ENCODE results near the gene TTC7B. TPM values are rescaled to one million over a fixed set of nuclear protein-coding genes. Genes with fewer than 3 reads are reported as not detected.

TTC7B gene
- total RNA-seq, 1 experiment from 2014 or later, result 14.6 TPM

DNA sequence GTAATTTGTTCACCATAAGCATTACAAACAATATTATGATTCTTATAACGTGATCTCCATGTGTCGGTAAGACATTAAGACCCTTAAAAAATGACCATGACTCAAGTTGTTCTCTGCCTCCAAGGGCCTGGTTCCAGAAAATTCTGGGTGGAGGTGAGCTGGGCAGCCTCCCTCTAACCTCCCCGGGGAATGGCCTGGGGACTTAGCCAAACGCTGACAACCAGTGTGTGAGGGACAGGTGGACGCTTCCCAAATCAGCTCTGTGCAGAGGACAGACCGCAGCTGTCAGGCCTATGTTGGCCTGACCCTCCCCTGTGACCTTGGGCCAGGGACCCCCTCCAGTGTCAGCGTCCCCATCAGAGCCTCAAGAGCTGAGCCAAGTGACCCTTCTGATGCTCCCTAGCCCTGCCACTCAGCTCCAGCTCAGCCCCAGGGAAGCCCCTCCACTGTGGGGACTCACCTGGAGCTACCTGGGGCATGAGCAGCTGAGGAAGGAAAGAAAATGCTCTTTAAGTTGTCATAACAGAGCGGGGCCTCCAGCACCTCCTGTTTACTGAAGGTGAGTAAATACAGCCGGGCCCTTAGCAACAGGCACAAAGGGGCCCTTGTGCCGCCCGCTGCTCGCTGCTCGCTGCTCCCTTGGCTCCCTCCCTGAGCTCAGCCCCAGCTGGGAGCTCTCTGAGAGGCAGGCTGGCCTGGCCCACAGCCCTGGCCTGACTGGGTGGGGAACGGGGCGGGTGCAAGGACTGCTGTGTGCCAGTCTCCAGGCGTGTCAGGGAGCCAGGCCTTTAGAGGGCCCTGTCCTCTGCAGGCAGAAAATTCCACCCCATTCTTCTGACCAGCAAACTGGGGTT, 302.8 kb downstream of the TTC7B start:
- in situ Hi-C loops (cut with HindIII; ENCODE audit: low pct_unique_long_range_greater_than_20kb, low sequenced_read_pairs), result no loop called here
- DNase-seq (ENCODE audit: low read depth), result no peak

DNA sequence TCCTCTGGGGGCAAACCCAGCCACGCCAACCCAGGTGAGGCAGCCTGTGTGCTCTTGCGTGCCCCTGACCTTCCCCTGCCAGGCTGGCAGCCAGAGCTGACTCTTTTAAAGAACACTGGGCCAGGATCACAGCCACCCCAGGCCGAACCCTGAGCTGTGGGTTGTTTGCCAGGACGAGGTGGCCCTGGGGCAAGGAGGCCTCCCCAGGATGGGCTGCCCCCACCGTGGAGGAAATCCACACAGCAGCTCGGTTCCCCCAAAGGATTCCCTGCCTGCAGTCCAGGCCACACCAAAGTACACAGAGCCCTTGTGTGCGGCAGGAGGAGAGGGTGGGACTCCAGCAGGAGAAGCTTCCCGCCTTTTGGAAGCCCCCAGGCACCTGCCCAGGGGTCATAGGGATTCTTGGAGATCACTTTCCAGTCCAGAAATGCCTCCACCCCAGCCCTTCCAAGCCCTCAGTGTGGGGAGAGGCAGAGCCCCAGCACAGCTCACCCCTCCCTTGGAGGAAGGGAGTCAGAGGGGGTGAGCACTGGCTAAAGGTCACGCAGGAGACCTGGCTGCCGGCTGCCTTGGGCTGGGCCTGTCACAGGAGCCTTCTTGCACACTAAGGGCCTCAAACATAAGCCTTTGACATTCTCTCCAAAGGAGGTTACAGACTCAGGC, 303.8 kb downstream of the TTC7B start:
- DNase-seq (ENCODE audit: low read depth), result no peak
- in situ Hi-C loops (cut with HindIII; ENCODE audit: low pct_unique_long_range_greater_than_20kb, low sequenced_read_pairs), result no loop called here

DNA sequence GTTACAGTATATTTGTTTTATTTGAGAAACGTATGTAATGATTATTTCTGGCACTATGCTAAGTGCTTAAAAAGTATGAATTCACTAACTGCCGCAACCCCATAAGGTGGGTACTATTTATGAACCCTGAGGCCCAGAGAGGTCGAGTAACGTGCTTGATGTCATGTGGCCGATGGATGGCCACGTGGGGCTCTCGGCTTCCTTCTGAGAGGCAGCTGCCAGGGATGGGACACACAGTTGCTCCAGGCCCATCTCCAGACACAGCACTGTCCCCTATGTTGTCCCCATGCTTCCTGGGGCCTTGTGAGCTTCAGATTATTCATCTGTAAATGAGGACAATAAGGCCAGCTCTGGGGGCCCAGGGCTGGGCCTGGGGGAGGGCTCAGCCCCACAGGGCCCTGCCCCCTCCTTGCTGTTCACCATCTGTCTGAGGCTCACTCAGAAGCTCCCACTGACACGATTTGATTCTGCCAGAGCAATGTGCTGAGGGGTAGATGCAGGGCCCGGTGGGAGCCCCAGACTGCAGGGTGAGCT, 304.4 kb downstream of the TTC7B start:
- in situ Hi-C loops (cut with HindIII; ENCODE audit: low pct_unique_long_range_greater_than_20kb, low sequenced_read_pairs), result no loop called here
- DNase-seq (ENCODE audit: low read depth), result no peak

DNA sequence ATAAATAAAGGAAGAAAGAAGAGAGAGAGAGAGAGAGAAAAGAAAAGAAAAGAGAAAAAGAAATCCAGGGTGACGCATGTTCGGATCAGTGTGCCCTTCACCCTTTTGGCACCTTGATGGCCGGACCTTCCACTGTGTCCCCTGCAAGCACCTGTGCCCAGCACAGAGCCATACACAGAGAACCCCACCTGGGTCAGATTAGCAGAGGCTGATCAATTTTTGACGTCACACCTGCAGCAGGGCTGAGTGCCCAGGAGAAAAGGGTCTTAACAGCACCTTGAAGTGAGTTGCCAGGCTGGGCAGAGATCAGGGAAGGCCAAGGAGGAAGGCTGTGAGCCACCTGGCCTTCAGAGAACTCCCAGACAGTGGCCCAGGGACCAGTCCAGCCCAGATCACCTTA, 305.0 kb downstream of the TTC7B start:
- in situ Hi-C loops (cut with HindIII; ENCODE audit: low pct_unique_long_range_greater_than_20kb, low sequenced_read_pairs), result no loop called here

GRCh38 chr14:90510159-90510558, 306.1 kb downstream of the TTC7B start:
- in situ Hi-C loops (cut with HindIII; ENCODE audit: low pct_unique_long_range_greater_than_20kb, low sequenced_read_pairs), result no loop called here
- no peak for DNase-seq (ENCODE audit: low read depth)

More for the DNA sequence above, 305.0 kb downstream of the TTC7B start:
- no peak for DNase-seq (ENCODE audit: low read depth)

DNA sequence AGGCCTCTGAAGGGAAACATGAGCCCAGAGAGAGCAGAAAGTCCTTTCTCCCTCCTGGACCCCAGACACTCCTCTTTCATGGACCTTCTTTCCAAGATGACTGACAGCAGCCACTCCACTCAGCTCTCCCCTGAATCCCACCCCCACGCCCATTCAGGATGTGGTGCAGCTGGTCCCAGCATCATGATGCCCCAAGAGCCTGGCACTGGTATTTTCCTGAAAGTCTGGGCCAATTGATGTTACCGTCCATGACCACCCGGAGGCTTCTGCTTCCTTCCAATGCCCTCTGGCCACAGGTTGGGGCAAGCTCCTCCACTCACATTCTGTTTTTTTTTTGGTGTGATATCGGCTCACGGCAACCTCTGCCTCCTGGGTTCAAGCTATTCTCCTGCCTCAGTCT, 306.8 kb downstream of the TTC7B start:
- in situ Hi-C loops (cut with HindIII; ENCODE audit: low pct_unique_long_range_greater_than_20kb, low sequenced_read_pairs), result no loop called here
- DNase-seq (ENCODE audit: low read depth), result no peak

DNA sequence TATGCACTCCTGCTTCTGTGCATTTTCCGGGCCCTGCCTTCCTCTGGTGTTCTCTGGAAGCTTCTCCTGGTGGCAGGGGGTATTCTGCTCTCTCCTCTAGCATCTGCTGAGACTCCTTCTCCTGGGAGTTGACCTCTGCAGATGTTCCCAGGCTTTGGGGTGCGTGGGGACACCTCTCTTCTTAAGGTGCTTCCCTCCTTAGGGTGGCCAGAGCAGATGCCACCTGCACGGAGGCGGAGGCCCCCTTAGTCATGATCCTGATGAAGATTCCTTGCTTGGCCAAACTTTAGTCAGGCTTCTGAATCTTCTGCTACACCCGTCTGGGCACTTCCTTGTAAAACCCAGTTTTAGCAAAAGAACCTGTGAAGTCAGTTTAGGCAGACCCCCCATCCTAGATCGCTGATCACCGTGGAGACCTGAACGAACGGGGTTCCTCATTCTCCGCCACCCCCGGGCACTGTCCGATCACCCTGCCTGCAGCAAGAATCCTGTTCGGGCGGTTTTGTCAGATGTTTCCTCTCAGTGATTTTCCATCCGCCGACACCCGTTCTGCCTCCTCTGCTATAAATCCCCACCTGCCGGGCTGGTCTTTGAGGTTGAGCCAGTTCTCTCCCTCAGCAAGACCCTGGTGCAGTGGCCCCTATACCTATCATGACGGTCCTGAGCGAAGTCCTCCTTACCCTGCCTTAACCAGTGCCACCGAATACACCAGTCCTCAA, 307.5 kb downstream of the TTC7B start:
- no peak for DNase-seq (ENCODE audit: low read depth)
- in situ Hi-C loops (cut with HindIII; ENCODE audit: low pct_unique_long_range_greater_than_20kb, low sequenced_read_pairs), result no loop called here

- no peak for DNase-seq (ENCODE audit: low read depth)
- in situ Hi-C loops (cut with HindIII; ENCODE audit: low pct_unique_long_range_greater_than_20kb, low sequenced_read_pairs), result no loop called here
These were observed 308.2 kb downstream of the TTC7B start for GRCh38 chr14:90508036-90508435.

DNA sequence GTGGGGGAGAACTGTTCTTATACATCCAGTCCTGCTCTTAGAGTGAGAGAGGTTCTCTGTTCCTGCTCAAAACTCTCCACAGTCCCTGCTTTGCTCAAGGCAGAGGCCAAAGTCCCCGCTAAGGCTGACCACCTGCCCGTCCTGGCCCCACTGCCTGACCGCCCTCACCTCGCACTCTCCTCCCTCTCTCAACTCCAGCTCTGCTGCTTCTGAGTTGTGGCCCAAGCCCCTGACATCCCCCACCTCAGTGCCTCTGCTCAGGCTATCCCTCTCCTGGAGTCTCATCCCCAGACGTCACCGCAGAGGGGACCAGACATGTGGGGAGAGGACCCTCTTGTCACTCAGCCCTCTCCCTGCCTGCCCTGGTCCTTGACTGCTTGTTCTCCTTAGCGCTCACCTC, 308.8 kb downstream of the TTC7B start:
- no peak for DNase-seq (ENCODE audit: low read depth)
- in situ Hi-C loops (cut with HindIII; ENCODE audit: low pct_unique_long_range_greater_than_20kb, low sequenced_read_pairs), result no loop called here

GRCh38 chr14:90506748-90507147, 309.5 kb downstream of the TTC7B start:
- DNase-seq (ENCODE audit: low read depth), result no peak
- in situ Hi-C loops (cut with HindIII; ENCODE audit: low pct_unique_long_range_greater_than_20kb, low sequenced_read_pairs), result no loop called here

- no peak for DNase-seq (ENCODE audit: low read depth)
- in situ Hi-C loops (cut with HindIII; ENCODE audit: low pct_unique_long_range_greater_than_20kb, low sequenced_read_pairs), result no loop called here
These were observed 310.7 kb downstream of the TTC7B start for GRCh38 chr14:90505531-90505930.

GRCh38 chr14:90504643-90505042, 311.6 kb downstream of the TTC7B start:
- no peak for DNase-seq (ENCODE audit: low read depth)
- in situ Hi-C loops (cut with HindIII; ENCODE audit: low pct_unique_long_range_greater_than_20kb, low sequenced_read_pairs), result no loop called here

GRCh38 chr14:90503582-90503981, 312.6 kb downstream of the TTC7B start:
- in situ Hi-C loops (cut with HindIII; ENCODE audit: low pct_unique_long_range_greater_than_20kb, low sequenced_read_pairs), result no loop called here
- DNase-seq (ENCODE audit: low read depth), result no peak

DNA sequence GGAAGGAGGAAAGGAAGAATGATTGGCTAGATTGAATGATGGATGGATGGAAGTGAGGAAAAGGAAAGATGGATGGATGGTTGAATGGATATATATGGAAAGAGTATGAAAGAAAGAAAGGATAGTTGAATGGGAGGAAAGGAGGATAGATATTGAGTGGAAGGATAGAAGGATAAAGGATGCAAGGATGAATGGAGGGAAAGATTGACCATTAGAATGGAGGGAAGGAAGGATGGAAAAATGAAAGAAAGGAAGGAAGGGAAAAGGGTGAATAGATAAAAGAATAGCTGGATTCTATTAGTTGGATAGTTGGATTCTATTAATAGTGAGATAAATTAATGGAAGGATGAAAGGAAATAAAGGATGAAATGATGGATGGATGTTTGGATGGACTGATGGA, 313.5 kb downstream of the TTC7B start:
- in situ Hi-C loops (cut with HindIII; ENCODE audit: low pct_unique_long_range_greater_than_20kb, low sequenced_read_pairs), result no loop called here
- DNase-seq (ENCODE audit: low read depth), result no peak

GRCh38 chr14:90500665-90501370, 315.4 kb downstream of the TTC7B start:
- in situ Hi-C loops (cut with HindIII; ENCODE audit: low pct_unique_long_range_greater_than_20kb, low sequenced_read_pairs), result no loop called here
- no peak for DNase-seq (ENCODE audit: low read depth)

DNA sequence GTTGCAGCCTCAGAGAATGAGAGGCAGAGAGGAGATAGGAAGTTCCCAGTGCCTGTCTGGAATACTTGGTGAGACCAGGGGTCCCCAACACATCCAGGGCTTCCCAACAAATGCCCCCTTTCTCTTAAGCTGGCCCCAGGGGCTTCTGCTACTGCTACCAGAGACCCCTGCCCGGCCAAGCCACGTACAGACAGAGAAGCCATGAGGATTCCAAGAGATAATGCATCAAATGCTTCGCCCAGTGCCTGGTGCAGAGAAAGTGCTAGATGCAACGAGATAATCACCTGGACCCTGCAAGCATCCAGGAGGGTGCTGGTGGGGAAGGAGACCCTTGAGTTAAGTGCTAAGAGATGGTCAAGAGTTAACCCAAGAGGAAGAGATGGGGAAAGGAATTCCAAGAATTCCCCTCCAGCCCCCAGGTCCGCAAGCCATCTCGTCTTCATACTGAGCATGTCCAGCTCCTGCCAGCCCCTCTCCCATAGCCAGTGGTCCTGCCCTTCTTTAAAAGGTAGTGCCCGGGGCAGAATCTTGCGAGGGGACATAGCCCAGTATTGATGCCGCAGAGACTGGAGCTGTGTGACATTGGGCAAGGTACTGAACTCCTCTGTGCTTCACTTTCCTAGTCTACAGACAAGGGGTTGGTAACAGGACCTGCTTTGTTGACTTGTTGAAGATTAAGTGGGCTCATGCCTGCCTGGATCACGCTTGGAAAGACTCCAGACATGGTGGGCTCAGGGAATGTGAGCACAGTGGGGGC, 316.1 kb downstream of the TTC7B start:
- DNase-seq (ENCODE audit: low read depth), result no peak
- in situ Hi-C loops (cut with HindIII; ENCODE audit: low pct_unique_long_range_greater_than_20kb, low sequenced_read_pairs), result no loop called here

DNA sequence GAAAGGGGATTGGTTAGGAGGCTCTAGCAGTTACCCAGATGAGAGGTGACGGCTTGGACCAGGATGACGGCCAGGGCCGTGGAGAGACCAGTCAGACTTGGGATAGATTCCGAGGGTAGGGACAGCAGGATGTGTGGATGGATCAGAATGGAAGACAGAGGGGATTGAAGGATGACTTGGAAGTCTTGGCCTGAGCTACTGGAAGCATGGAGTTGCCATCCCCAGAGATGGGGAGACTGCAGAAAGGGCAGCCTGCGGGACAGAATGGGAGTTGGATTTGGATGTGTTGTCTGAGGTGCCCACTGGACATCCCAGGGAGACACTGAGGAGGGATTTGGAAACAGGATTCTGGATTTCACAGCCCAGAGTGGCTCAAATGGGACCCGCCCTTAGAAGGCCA, 317.1 kb downstream of the TTC7B start:
- no peak for DNase-seq (ENCODE audit: low read depth)
- in situ Hi-C loops (cut with HindIII; ENCODE audit: low pct_unique_long_range_greater_than_20kb, low sequenced_read_pairs), result no loop called here

GRCh38 chr14:90498198-90498597, 318.0 kb downstream of the TTC7B start:
- no peak for DNase-seq (ENCODE audit: low read depth)
- in situ Hi-C loops (cut with HindIII; ENCODE audit: low pct_unique_long_range_greater_than_20kb, low sequenced_read_pairs), result no loop called here

Data from Caki2 (cell line).